ENCODE data around the gene EIF2B2.

GRCh38 chr14:74985028-74985310 is 17.8 kb upstream of the EIF2B2 start:
- TF ChIP-seq CTCF (IDR thresholded peaks at IDR 0.05), result no peak
- no peak for TF ChIP-seq POLR2A (IDR thresholded peaks at IDR 0.05)
